Kidney (tissue), 14 donors: ENCODE data around the gene EIF4E1B. TPM values are rescaled to one million over a fixed set of nuclear protein-coding genes. Genes with fewer than 3 reads are reported as not detected.

ENCODE experiments used
- DNase-seq, 5 donors: peaks; one replicate each; pipeline ENCODE4 v3.0.0-alpha.2; 2013 to 2020
- FAIRE-seq: peaks from 2 replicates; lab custom pipeline; 2012; peaks lifted over from hg19 to GRCh38; lab: Jason Lieb, UNC
- H3K27ac ChIP-seq, 2 donors: one replicate each; pipeline ENCODE4 v1.7.0; 2013; ENCODE audit warnings: low read depth in 2 of 2, low read length in 2 of 2, inconsistent platforms in 1 of 2
- H3K27me3 ChIP-seq: one replicate; pipeline ENCODE4 v1.7.1; 2013; ENCODE audit warnings: low read length, inconsistent platforms; ENCODE audit not compliant: control insufficient read depth, insufficient read depth
- H3K36me3 ChIP-seq, 3 donors: one replicate each; pipeline versions ENCODE4 v1.7.0 to v1.7.1; 2013; ENCODE audit warnings: low read length in 3 of 3, control low read depth in 1 of 3, inconsistent platforms in 1 of 3; ENCODE audit not compliant: insufficient read depth in 3 of 3, control insufficient read depth in 2 of 3
- H3K4me1 ChIP-seq, 3 donors: one replicate each; pipeline versions ENCODE4 v1.7.0 to v1.7.1; 2013; ENCODE audit warnings: low read length in 3 of 3, inconsistent platforms in 1 of 3, low read depth in 1 of 3; ENCODE audit not compliant: control insufficient read depth in 2 of 3, insufficient read depth in 2 of 3
- H3K4me3 ChIP-seq, 3 donors: one replicate each; pipeline versions ENCODE4 v1.7.0 to v1.8.1; 2013; ENCODE audit warnings: low read length in 3 of 3, control low read depth in 1 of 3, inconsistent platforms in 1 of 3
- H3K9ac ChIP-seq, 3 donors: one replicate each; pipeline versions ENCODE4 v1.7.0 to v1.7.1; 2013; ENCODE audit warnings: low read length in 3 of 3, control low read depth in 1 of 3, inconsistent platforms in 1 of 3
- H3K9me3 ChIP-seq, 3 donors: one replicate each; pipeline versions ENCODE4 v1.7.0 to v1.7.1; 2013; ENCODE audit warnings: low read length in 3 of 3, control low read depth in 1 of 3, inconsistent platforms in 1 of 3; ENCODE audit not compliant: control insufficient read depth in 2 of 3, insufficient read depth in 1 of 3
- intact Hi-C: fragments of 100-400 bp; cut with DNase I; formaldehyde crosslinking; loops from one replicate; pipeline ENCODE4 v1.11.1; 2022
- polyA plus RNA-seq: library from polyadenylated mRNA; stranded (reverse); fragments of 350-450 nt; fragmentation: Illumina TruSeq; extraction: RNeasy Lipid Tissue Mini Kit (QIAGEN cat#74804); gene quantifications from one replicate; pipeline ENCODE4 v1.2.3, GENCODE V29; 2014; ENCODE audit warnings: low read depth, low replicate concordance; ENCODE audit not compliant: insufficient read depth
- total RNA-seq: library from RNA; stranded (reverse); fragmentation: NEBNext Ultra II Directional; extraction: Animal tissue kit (Norgen Biotek cat#: 25700); gene quantifications from one replicate; pipeline ENCODE4 v1.2.1, GENCODE V29; 2021
- TF ChIP-seq, protein P1 (sequence below): IDR thresholded peaks from 3 replicates; pipeline ENCODE4 v1.5.1; 2012; ENCODE audit warnings: mild to moderate bottlenecking, moderate library complexity, borderline replicate concordance; ENCODE audit not compliant: insufficient read depth; ENCODE audit errors: extremely low read depth
- donor health status: control.
- donor health status: control.
- donor health status: control.
- donor health status: control.
- donor health status: control.
- donor health status: DM: yes; HTN: yes; CAD: no.
- donor health status: Normal renal cell carcinoma (clear cell type).

EIF4E1B gene
- total and polyA plus RNA-seq, 2 donors from 2014 or later: not detected

DNA sequence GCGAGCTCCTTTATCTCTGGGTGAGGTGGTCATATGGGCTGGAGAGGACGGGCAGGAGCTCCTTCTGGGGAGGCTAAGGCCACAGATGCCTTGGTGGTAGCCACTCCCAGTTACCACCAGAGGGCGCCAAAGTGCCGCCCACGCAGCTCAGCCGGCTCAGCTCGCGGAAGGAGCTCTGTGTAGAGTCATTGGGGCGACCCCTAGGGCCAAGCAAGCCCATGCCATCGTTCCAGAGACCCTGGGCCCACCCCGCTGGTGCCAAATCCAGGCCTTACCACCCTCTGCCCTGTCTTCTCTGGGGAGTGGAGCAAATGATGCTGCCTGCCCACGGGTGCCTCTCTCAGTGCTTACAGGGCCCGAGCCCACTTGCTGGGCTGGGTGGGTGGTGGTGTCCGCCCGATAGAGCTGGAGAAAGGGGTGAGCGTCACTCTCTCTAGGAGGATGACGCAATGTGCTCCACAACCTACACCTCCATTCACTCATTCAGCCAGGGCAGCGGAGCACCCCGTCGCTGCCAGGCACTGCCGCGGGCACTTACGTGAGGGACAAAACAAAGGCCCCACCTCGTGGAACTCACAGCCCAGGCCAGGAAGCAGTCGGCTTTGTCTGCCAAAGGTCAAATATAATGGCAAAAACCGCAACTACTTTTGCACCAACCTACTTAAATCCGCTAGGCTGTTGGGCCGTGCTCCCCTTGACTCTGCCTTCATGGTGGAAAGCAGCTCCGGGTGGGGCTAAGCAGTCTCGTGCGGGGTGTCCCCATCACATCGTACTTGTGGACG lies 30.6 kb downstream of the EIF4E1B start:
- FAIRE-seq: no peak
- intact Hi-C loops: no loop called here
- TF ChIP-seq, protein P1, sequence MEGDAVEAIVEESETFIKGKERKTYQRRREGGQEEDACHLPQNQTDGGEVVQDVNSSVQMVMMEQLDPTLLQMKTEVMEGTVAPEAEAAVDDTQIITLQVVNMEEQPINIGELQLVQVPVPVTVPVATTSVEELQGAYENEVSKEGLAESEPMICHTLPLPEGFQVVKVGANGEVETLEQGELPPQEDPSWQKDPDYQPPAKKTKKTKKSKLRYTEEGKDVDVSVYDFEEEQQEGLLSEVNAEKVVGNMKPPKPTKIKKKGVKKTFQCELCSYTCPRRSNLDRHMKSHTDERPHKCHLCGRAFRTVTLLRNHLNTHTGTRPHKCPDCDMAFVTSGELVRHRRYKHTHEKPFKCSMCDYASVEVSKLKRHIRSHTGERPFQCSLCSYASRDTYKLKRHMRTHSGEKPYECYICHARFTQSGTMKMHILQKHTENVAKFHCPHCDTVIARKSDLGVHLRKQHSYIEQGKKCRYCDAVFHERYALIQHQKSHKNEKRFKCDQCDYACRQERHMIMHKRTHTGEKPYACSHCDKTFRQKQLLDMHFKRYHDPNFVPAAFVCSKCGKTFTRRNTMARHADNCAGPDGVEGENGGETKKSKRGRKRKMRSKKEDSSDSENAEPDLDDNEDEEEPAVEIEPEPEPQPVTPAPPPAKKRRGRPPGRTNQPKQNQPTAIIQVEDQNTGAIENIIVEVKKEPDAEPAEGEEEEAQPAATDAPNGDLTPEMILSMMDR: peak; percentile 90
- H3K9ac ChIP-seq: no peak overlapping the region
- no peak overlapping the region for H3K4me3 ChIP-seq
- H3K9me3 ChIP-seq: no peaks in the 10 kb centered on the region
- no peak overlapping the region for H3K27ac ChIP-seq
- H3K36me3 ChIP-seq: no peaks in the 10 kb centered on the region
- H3K4me1 ChIP-seq: peaks cover 0 to 10% (median 0%) of the 10 kb centered on the region in 3 donors
- H3K27me3 ChIP-seq: no peaks in the 10 kb centered on the region
- DNase-seq: peak; percentile 82 to 91 (median 87)

DNA sequence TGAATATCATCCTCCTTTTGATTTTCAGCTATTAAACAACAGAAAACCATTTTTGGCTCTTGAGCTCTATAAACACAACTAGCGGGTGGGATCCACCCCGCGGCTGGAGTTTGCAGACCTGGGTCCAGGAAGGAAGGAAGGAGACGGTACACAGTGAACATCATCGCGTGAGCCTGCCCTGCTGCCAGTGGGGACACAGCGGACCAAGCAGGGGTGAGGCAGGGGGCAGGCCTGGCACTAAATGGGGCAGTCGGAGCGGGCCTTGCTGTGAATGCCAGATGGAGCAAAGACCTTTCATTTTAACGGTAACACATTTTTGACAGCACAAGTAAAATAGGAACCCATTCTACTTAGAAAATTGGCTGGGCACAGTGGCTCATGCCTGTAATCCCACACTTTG lies 31.2 kb downstream of the EIF4E1B start:
- H3K27me3 ChIP-seq: no peaks in the 10 kb centered on the region
- TF ChIP-seq, protein P1: no peak
- peak in 1 of 5 donors; percentile 62 for DNase-seq
- FAIRE-seq: no peak
- H3K4me1 ChIP-seq: peaks cover 0 to 10% (median 0%) of the 10 kb centered on the region in 3 donors
- no peak overlapping the region for H3K9ac ChIP-seq
- H3K9me3 ChIP-seq: no peaks in the 10 kb centered on the region
- intact Hi-C loops: no loop called here
- no peak overlapping the region for H3K27ac ChIP-seq
- no peaks in the 10 kb centered on the region for H3K36me3 ChIP-seq
- H3K4me3 ChIP-seq: no peak overlapping the region

DNA sequence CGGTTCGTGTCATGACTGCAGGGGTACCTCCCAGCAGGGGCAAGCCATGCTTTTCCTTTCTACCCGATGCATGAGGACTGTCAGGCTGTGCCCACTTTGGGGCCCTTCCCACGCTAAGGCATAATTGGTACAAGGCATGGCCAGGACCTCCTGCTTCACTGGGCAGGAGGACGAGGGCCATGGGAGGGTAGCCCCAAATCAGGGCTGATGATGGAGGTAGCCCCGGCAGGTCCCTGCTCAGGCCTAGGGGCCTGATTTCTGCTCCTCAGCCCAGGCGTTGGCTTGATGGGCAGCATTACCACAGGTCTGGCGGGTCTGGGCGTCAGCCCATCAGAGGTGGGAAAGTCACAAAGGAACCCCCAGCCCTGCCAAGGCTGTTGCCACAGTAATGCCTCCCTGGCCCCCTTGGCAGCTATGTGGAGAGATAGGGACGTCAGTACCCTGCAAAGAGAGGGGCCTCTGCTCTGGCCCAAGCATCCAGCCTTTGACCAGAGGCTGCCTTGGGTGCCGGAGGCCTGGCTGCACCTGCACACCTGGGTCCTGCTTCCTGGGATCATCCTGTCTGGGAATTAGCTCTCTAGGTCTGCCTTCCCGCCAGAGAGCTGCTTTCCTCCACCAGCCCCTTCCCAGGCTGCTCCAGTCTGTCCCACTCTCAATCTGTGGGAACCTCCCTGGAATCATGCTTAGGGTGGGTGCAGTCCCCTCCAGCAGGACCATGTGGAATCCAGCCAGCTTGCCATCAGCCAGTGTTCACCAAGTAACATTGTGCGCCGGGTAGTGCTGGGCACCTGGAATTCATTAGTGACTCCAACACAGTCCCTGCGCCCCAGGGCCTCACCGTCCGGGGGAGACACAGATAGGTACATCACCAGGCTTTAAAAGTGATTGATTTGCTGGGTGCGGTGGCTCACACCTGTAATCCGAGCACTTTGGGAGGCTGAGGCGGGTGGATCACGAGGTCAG lies 32.2 kb downstream of the EIF4E1B start:
- FAIRE-seq (no peak), DNase-seq (peak in 1 of 5 donors; percentile 63)
- peaks cover 0 to 10% (median 0%) of the 10 kb centered on the region in 3 donors for H3K4me1 ChIP-seq
- H3K9me3 ChIP-seq: no peaks in the 10 kb centered on the region
- H3K9ac ChIP-seq: no peak overlapping the region
- TF ChIP-seq, protein P1: no peak
- H3K27ac ChIP-seq: no peak overlapping the region
- no peak overlapping the region for H3K4me3 ChIP-seq
- H3K27me3 ChIP-seq: no peaks in the 10 kb centered on the region
- intact Hi-C loops: no loop called here
- H3K36me3 ChIP-seq: no peaks in the 10 kb centered on the region
